SK-N-SH (cell line): ENCODE measurements around the gene CIAO3. TPM values are rescaled to one million over a fixed set of nuclear protein-coding genes. Genes with fewer than 3 reads are reported as not detected.

ENCODE experiments used
- CTCF ChIA-PET: fragments of 300-600, 350-600 bp; formaldehyde crosslinking; extraction: SDS; loops from one replicate; lab custom pipeline; 2021; lab: Yijun Ruan, JAX
- POLR2A ChIA-PET: fragments of 350-600 bp; sonication (Branson Sonifier 250); formaldehyde crosslinking; extraction: SDS; loops from one replicate; lab custom pipeline; 2020; ENCODE audit warnings: antibody characterized with exemption, inconsistent platforms; lab: Yijun Ruan, JAX
- DNase-seq: peaks from one replicate; pipeline ENCODE4 v3.0.0; 2012
- H2AFZ ChIP-seq: fragments of 200-600 bp; sonication (generic); 2 replicates; pipeline ENCODE4 v1.8.1; 2016; ENCODE audit warnings: antibody characterized with exemption, mild to moderate bottlenecking, low read depth
- H3F3A ChIP-seq: fragments of 200-600 bp; sonication (generic); replicated peaks from 2 replicates; pipeline ENCODE3; 2016; ENCODE audit warnings: antibody characterized with exemption, mild to moderate bottlenecking; ENCODE audit not compliant: insufficient read depth
- H3K27ac ChIP-seq, 2 experiments: fragments of 200-500 bp in 1 of 2; fragments of 200-600 bp in 1 of 2; sonication (Bioruptor generic) in 1 of 2; sonication (generic), shearing (Covaris generic) in 1 of 2; 2 replicates each; pipeline versions ENCODE4 v1.5.1 to v1.6.1; 2014 to 2016; ENCODE audit warnings: low read depth in 2 of 2, inconsistent platforms in 1 of 2, low read length in 1 of 2, mild to moderate bottlenecking in 1 of 2, mixed read lengths in 1 of 2
- H3K27me3 ChIP-seq: fragments of 200-600 bp; sonication (generic), shearing (Covaris generic); 2 replicates; pipeline ENCODE4 v1.6.1; 2016; ENCODE audit warnings: mixed run types; ENCODE audit not compliant: insufficient read depth
- H3K36me3 ChIP-seq, 2 experiments: fragments of 200-500 bp in 1 of 2; fragments of 200-600 bp in 1 of 2; sonication (Bioruptor generic) in 1 of 2; sonication (generic) in 1 of 2; replicated peaks in 1 of 2; 2 replicates each; pipeline versions ENCODE3 to v1.5.1; 2014 to 2016; ENCODE audit warnings: low read length in 1 of 2, mild to moderate bottlenecking in 1 of 2; ENCODE audit not compliant: insufficient read depth in 2 of 2, control insufficient read depth in 1 of 2
- H3K4me1 ChIP-seq, 2 experiments: fragments of 200-500 bp in 1 of 2; fragments of 200-600 bp in 1 of 2; sonication (Bioruptor generic) in 1 of 2; sonication (generic), shearing (Covaris generic) in 1 of 2; 2 replicates each; pipeline versions ENCODE4 v1.5.1 to v1.6.1; 2014 to 2016; ENCODE audit warnings: low read depth in 1 of 2, low read length in 1 of 2, mixed run types in 1 of 2; ENCODE audit not compliant: insufficient read depth in 2 of 2, control insufficient read depth in 1 of 2
- H3K4me2 ChIP-seq: fragments of 200-600 bp; sonication (generic), shearing (Covaris generic); 2 replicates; pipeline ENCODE4 v1.6.1; 2017; ENCODE audit warnings: mixed run types
- H3K4me3 ChIP-seq, 2 experiments: fragments of 200-500 bp in 1 of 2; fragments of 200-600 bp in 1 of 2; sonication (Bioruptor generic) in 1 of 2; sonication (generic), shearing (Covaris generic) in 1 of 2; 2 replicates each; pipeline versions ENCODE4 v1.5.1 to v1.8.1; 2014 to 2016; ENCODE audit warnings: low read depth in 2 of 2, inconsistent platforms in 1 of 2, low read length in 1 of 2, mild to moderate bottlenecking in 1 of 2, mixed read lengths in 1 of 2, moderate library complexity in 1 of 2
- H3K79me2 ChIP-seq: fragments of 200-600 bp; sonication (generic); 2 replicates; pipeline ENCODE4 v1.8.1; 2017; ENCODE audit warnings: mild to moderate bottlenecking; ENCODE audit not compliant: insufficient read depth
- H3K9ac ChIP-seq: fragments of 200-600 bp; sonication (generic); 2 replicates; pipeline ENCODE4 v1.6.1; 2017; ENCODE audit warnings: mixed run types
- H3K9me2 ChIP-seq: fragments of 200-600 bp; sonication (generic); 2 replicates; pipeline ENCODE4 v1.6.1; 2017; ENCODE audit warnings: mixed run types
- H3K9me3 ChIP-seq: fragments of 200-600 bp; sonication (generic); 2 replicates; pipeline ENCODE4 v1.6.1; 2017; ENCODE audit warnings: mixed run types, mild to moderate bottlenecking, moderate library complexity
- H4K20me1 ChIP-seq: fragments of 200-600 bp; sonication (generic); 2 replicates; pipeline ENCODE4 v1.6.1; 2017; ENCODE audit warnings: mild to moderate bottlenecking, mixed run types; ENCODE audit not compliant: insufficient read depth
- CHD2 ChIP-seq: fragments of 150-350 bp; IDR thresholded peaks from 2 replicates; pipeline ENCODE4 v1.6.1; 2018; ENCODE audit warnings: low read length; ENCODE audit not compliant: partially characterized antibody
- GABPA ChIP-seq: IDR thresholded peaks from 2 replicates; pipeline ENCODE4 v1.4.0; 2012; ENCODE audit warnings: low read depth, mild to moderate bottlenecking
- GATA2 ChIP-seq: sonication (generic); formaldehyde crosslinking; IDR thresholded peaks from 2 replicates; pipeline ENCODE4 v1.5.0; 2020; ENCODE audit warnings: mild to moderate bottlenecking, missing genetic modification reagents
- IRF3 ChIP-seq: fragments of 150-350 bp; IDR thresholded peaks from 2 replicates; pipeline ENCODE4 v1.6.1; 2016; ENCODE audit warnings: mild to moderate bottlenecking, low read depth, low read length
- JUND ChIP-seq: IDR thresholded peaks from 2 replicates; pipeline ENCODE4 v1.4.0; 2012
- NFIC ChIP-seq: IDR thresholded peaks from 2 replicates; pipeline ENCODE4 v1.4.0; 2012; ENCODE audit warnings: borderline replicate concordance
- NRF1 ChIP-seq: IDR thresholded peaks from 2 replicates; pipeline ENCODE4 v1.6.1; 2012; ENCODE audit warnings: low read depth, mild to moderate bottlenecking, low read length
- PBX3 ChIP-seq: IDR thresholded peaks from 2 replicates; pipeline ENCODE4; 2012
- RCOR1 ChIP-seq: fragments of 150-350 bp; IDR thresholded peaks from 2 replicates; pipeline ENCODE4 v1.6.1; 2017; ENCODE audit warnings: antibody characterized with exemption, low read length
- REST ChIP-seq: IDR thresholded peaks from 2 replicates; pipeline ENCODE4 v1.6.1; 2012; ENCODE audit warnings: mild to moderate bottlenecking, low read depth, low read length, moderate library complexity
- RFX5 ChIP-seq: IDR thresholded peaks from 2 replicates; pipeline ENCODE4 v1.6.1; 2012; ENCODE audit warnings: mild to moderate bottlenecking, improper control_type of control experiment, low read length
- TCF12 ChIP-seq: IDR thresholded peaks from 2 replicates; pipeline ENCODE4 v1.4.0; 2012
- USF1 ChIP-seq: IDR thresholded peaks from 2 replicates; pipeline ENCODE4 v1.4.0; 2012; ENCODE audit warnings: low read depth, borderline replicate concordance
- WGBS: methylation state at CpG from one replicate; pipeline ENCODE4 v1.1.6; 2017; ENCODE audit warnings: low lambda C conversion rate; 5-methylcytosine and 5-hydroxymethylcytosine counted together
- polyA plus RNA-seq, 3 experiments: library from polyadenylated mRNA; depleted of rRNA; stranded (reverse); fragments of >200 nt; gene quantifications; 2 replicates each; pipeline ENCODE4 v1.2.3, GENCODE V29; 2012

CIAO3 gene
- polyA plus RNA-seq, 1 of the 3 experiments (the other 2 are of a cell fraction), result 14.4 TPM

GRCh38 chr16:726438-727290 lies 14.1 kb downstream of the CIAO3 start, which contains the start of the genes CCDC78 and HAGHL:
Gene CCDC78, minus strand, starts transcription at chr16:726443. Its CDS starts 76 bp downstream, at chr16:726367.
Gene HAGHL, plus strand, starts transcription at chr16:727106. Its CDS starts 404 bp downstream, at chr16:727510.
- ChIA-PET CTCF (interaction anchor here (0.9 to 20.3 kb wide), 6 partner anchors 13 to 59 kb away, joined by 3 to 358 read pairs (median 4); partner anchors contain the start of genes ANTKMT, CIAO3, FBXL16 and METRN), POLR2A (interaction anchor here (2.6 kb wide), 1 partner anchor 10 kb away, joined by 13 read pairs; the partner anchor contains the start of gene METRN)
- Histone ChIP-seq H3K4me1 (peaks cover 3 to 25% of the 10 kb centered on the region in 2 experiments; a peak in 2 of 4 replicates), H3K27me3 (no peaks in the 10 kb centered on the region), H3K9me2 (no peaks in the 10 kb centered on the region), H3K9me3 (no peaks in the 10 kb centered on the region), H3K4me3 (peak within 1 kb of the TSS; percentile 78 to 82), H4K20me1 (0 out of 2 replicates have a peak, but pooled peaks cover 13% of the 10 kb centered on the region), H3K27ac (peak within 1 kb of the TSS in 1 of 2 experiments; percentile 84; a peak in 2 of 4 replicates), H3K36me3 (peaks cover 0 to 5% of the 10 kb centered on the region in 2 experiments), H3F3A (peaks cover 17% of the 10 kb centered on the region), H2AFZ (no peak within 1 kb of the TSS), H3K9ac (peak within 1 kb of the TSS; percentile 69), H3K4me2 (peak within 1 kb of the TSS; percentile 99), H3K79me2 (no peaks in the 10 kb centered on the region; the same call in 1 of the 2 replicates)
- TF ChIP-seq GATA2 (CRISPR knock-in tag) (no peak), CHD2 (no peak), TCF12 (no peak), NFIC (no peak), RCOR1 (no peak), PBX3 (peak; percentile 10; the same call in 1 of the 2 replicates), NRF1 (peak; percentile 31; the same call in 1 of the 2 replicates), JUND (no peak), IRF3 (no peak), USF1 (peak; percentile 55; the same call in 1 of the 2 replicates), REST (peak; percentile 32; the same call in 1 of the 2 replicates), GABPA (no peak), RFX5 (no peak)
- WGBS, result 66% methylated on average over 18 of the region's 88 CpGs
- peak; percentile 94 for DNase-seq
